ENCODE data around the gene ENHO.

DNA sequence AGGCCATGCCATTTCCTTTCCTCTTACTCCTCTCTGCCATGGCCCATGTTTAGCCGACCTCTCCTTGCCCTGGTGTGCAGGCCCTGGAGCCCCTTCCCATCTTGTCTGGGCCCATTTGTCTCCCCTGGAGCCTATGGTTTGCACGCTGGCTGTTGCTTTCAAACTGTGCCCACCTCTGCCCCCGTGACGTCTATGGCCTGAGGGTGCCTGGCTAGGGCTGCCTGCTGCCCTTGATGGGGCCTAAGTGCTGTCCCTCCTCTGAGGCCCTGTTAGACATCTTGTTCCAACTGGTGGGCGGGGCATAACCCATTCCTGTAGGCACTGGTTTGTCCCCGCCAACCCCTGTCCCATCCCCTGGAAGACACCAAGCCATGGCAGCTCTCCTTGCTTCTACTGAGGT, 22.7 kb upstream of the ENHO start:
- TF ChIP-seq, protein P1, sequence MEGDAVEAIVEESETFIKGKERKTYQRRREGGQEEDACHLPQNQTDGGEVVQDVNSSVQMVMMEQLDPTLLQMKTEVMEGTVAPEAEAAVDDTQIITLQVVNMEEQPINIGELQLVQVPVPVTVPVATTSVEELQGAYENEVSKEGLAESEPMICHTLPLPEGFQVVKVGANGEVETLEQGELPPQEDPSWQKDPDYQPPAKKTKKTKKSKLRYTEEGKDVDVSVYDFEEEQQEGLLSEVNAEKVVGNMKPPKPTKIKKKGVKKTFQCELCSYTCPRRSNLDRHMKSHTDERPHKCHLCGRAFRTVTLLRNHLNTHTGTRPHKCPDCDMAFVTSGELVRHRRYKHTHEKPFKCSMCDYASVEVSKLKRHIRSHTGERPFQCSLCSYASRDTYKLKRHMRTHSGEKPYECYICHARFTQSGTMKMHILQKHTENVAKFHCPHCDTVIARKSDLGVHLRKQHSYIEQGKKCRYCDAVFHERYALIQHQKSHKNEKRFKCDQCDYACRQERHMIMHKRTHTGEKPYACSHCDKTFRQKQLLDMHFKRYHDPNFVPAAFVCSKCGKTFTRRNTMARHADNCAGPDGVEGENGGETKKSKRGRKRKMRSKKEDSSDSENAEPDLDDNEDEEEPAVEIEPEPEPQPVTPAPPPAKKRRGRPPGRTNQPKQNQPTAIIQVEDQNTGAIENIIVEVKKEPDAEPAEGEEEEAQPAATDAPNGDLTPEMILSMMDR (IDR thresholded peaks at IDR 0.05) = no peak
- TF ChIP-seq POLR2A (IDR thresholded peaks at IDR 0.05) = no peak

All from adrenal gland (tissue), 5 donors.